ENCODE data around the gene TBC1D16. TPM values are rescaled to one million over a fixed set of nuclear protein-coding genes. Genes with fewer than 3 reads are reported as not detected.

TBC1D16 gene
- total and polyA plus RNA-seq, 8 donors = 4.9 to 31.4 (median 19.7) TPM

DNA sequence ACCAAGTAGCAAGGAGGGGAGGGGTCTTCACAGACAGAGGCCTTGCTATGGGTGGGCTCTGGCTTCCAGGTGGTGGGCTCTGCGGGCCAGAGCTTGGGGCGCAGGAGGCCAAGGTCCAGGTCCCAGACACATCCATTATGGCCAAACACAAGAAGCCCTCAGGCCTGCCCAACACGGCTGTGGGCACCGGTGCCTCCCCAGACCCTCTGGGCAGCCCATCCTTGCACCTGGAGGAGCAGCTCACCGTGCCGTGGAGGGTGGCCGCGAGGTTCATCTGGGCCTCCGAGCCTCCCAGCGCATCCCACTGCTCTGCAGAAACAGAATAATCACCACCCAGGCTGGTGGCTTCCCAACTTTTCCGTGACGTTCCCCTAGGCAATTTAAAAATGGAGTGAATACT is 55.9 kb downstream of the TBC1D16 start:
- no peak for FAIRE-seq
- peak in 2 of 6 donors; percentile 36 to 68 for DNase-seq
- ATAC-seq = no peak
- H3K27me3 ChIP-seq = no peaks in the 10 kb centered on the region
- intact Hi-C loops (cut with DNase I) = loop anchor here in 1 of 3 donors (10.0 kb wide), 1 partner anchor 175 kb away; no protein-coding TSS in a partner anchor
- peaks cover 0 to 4% (median 4%) of the 10 kb centered on the region in 3 donors for H3K4me1 ChIP-seq
- H3K9me3 ChIP-seq = no peaks in the 10 kb centered on the region
- no peak for TF ChIP-seq CTCF (IDR thresholded peaks at IDR 0.05)
- WGBS, 2 donors = 93 to 95% methylated on average over 12 of the region's 12 CpGs
- H3K4me3 ChIP-seq = no peak overlapping the region
- H3K27ac ChIP-seq = no peak overlapping the region
- H3K36me3 ChIP-seq = no peaks in the 10 kb centered on the region

- no peak for TF ChIP-seq CTCF (IDR thresholded peaks at IDR 0.05)
- no peaks in the 10 kb centered on the region for H3K9me3 ChIP-seq
- WGBS, 2 donors = 74% methylated on average over 30 of the region's 30 CpGs
- no peak overlapping the region for H3K4me3 ChIP-seq
- intact Hi-C loops (cut with DNase I) = no loop called here
- ATAC-seq (no peak), FAIRE-seq (no peak), DNase-seq (peak in 2 of 6 donors; percentile 42 to 58)
- H3K4me1 ChIP-seq = peaks cover 0 to 4% (median 4%) of the 10 kb centered on the region in 3 donors
- no peaks in the 10 kb centered on the region for H3K27me3 ChIP-seq
- H3K27ac ChIP-seq = no peak overlapping the region
- H3K36me3 ChIP-seq = no peaks in the 10 kb centered on the region
These were observed 56.4 kb downstream of the TBC1D16 start for GRCh38 chr17:79979221-79979741.

- no peaks in the 10 kb centered on the region for H3K36me3 ChIP-seq
- no peak overlapping the region for H3K27ac ChIP-seq
- H3K9me3 ChIP-seq = no peaks in the 10 kb centered on the region
- no peaks in the 10 kb centered on the region for H3K27me3 ChIP-seq
- intact Hi-C loops (cut with DNase I) = no loop called here
- H3K4me1 ChIP-seq = peaks cover 0 to 4% (median 4%) of the 10 kb centered on the region in 3 donors
- H3K4me3 ChIP-seq = no peak overlapping the region
- FAIRE-seq (no peak), DNase-seq (peak in 1 of 6 donors; percentile 3), ATAC-seq (no peak)
- TF ChIP-seq CTCF (IDR thresholded peaks at IDR 0.05) = no peak
- WGBS, 2 donors = 83 to 84% methylated on average over 11 of the region's 11 CpGs
These were observed 57.2 kb downstream of the TBC1D16 start for GRCh38 chr17:79978548-79978855.

GRCh38 chr17:79977708-79978547 is 57.7 kb downstream of the TBC1D16 start:
- FAIRE-seq = no peak
- Histone ChIP-seq H3K27ac (no peak overlapping the region), H3K4me1 (peaks cover 0 to 4% (median 4%) of the 10 kb centered on the region in 3 donors), H3K36me3 (no peaks in the 10 kb centered on the region), H3K27me3 (no peaks in the 10 kb centered on the region), H3K9me3 (no peaks in the 10 kb centered on the region), H3K4me3 (no peak overlapping the region)
- intact Hi-C loops (cut with DNase I) = no loop called here
- WGBS, 2 donors = 89 to 91% methylated on average over 47 of the region's 47 CpGs
- no peak for ATAC-seq
- peak in 2 of 6 donors; percentile 46 to 47 for DNase-seq
- TF ChIP-seq CTCF (IDR thresholded peaks at IDR 0.05) = no peak

DNA sequence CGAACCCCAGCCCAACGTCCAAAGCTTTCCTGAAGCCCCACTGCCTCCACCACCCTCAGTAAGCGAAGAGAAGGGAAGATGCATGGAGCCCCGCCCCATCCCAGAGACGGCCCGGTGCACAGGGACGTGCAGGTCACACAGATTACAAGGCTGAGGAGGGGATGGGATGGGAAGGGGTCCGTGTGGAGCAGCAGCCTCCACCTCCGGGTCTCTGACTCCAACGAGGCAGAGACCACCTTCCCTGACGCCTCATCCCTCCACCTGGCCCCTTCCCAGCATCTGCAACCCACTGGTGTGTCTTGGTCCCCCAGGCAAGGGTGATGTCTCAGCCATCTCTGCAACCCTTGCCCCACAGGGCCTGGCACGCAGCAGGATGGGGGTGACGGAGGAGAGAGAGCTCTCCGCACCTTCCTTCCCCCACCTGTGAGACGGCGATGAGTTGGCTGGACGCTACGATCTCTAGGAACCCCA is 58.5 kb downstream of the TBC1D16 start:
- peaks cover 0 to 4% (median 4%) of the 10 kb centered on the region in 3 donors for H3K4me1 ChIP-seq
- intact Hi-C loops (cut with DNase I) = no loop called here
- H3K36me3 ChIP-seq = peaks cover 0 to 5% (median 0%) of the 10 kb centered on the region in 3 donors
- H3K27ac ChIP-seq = no peak overlapping the region
- ATAC-seq (no peak), DNase-seq (peak in 2 of 6 donors; percentile 37 to 42), FAIRE-seq (no peak)
- no peaks in the 10 kb centered on the region for H3K9me3 ChIP-seq
- no peak for TF ChIP-seq CTCF (IDR thresholded peaks at IDR 0.05)
- H3K4me3 ChIP-seq = no peak overlapping the region
- WGBS, 2 donors = 87 to 92% methylated on average over 18 of the region's 18 CpGs
- no peaks in the 10 kb centered on the region for H3K27me3 ChIP-seq

All from pancreas (tissue), 10 donors.